ENCODE data around the gene TNXB.
"Not testable (repeated sequence)": the region's sequence is repeated elsewhere in the genome, so short reads cannot be mapped to it uniquely, and the experiment has no call there.

TNXB gene

DNA sequence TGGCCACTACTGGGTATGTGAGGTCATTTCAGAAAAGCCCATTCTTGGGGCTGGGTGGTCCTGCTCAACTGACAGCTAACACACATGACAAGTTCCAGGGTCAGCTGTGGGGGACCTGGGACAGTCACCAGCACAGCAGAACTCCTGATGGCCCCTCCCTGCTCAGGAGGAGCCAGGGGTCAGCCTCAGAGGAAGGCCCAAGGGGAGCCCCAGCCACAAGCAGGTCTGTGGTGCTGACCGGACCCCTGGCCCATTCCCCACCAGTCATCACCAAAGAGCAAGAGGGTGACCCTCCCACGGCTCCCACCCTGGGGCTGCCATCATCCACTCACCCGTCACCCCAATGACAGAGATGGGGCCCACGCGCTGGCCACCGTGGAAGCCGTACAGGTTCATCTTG lies 52.9 kb downstream of the TNXB start:
- DNase-seq, result no peak

DNA sequence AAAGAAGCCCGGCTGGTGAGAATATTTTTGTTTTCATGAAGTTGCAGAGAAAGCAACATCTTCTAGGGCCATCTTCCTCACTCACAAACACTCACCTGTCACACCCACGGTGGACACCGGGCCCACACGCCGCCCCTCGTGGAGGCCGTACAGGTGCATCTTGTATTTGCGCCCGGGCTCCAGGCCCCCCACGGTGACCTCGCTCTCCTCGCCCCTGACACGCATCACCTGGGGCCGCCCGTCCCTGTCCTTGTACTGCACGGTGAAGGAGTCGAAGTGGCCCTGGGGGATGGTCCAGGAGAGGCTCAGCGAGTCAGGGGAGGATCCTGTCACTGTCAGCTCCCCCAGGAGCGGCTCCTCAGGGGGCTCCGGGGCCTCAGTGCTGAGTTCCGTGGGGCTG lies 53.4 kb downstream of the TNXB start:
- not testable (repeated sequence) for DNase-seq

- not testable (repeated sequence) for DNase-seq
Observed at GRCh38 chr6:32053314-32053713, 55.8 kb downstream of the TNXB start.

GRCh38 chr6:32052626-32053025 lies 56.5 kb downstream of the TNXB start:
- DNase-seq, result not testable (repeated sequence)

DNA sequence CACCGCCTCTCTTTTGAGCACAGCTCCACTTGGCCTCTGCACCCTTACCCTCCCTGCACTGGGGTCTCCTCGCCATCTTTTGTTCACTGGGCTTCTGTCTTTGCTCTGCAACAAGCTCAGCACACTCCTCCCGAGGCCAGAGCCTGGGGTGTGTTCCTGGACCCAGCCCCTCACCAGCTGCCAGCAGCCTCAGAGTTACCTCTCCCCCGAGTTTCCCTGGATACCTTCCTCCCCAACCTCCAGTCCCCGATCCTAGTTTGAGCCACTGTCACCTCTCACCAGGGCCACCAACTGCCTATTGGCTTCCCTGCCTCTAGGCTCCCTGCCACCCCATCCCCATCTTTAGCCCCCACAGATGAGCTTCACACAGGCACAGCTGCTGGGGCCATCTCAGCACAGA lies 58.6 kb downstream of the TNXB start:
- DNase-seq, result no peak

GRCh38 chr6:32049736-32050135 lies 59.4 kb downstream of the TNXB start:
- DNase-seq, result not testable (repeated sequence)

DNA sequence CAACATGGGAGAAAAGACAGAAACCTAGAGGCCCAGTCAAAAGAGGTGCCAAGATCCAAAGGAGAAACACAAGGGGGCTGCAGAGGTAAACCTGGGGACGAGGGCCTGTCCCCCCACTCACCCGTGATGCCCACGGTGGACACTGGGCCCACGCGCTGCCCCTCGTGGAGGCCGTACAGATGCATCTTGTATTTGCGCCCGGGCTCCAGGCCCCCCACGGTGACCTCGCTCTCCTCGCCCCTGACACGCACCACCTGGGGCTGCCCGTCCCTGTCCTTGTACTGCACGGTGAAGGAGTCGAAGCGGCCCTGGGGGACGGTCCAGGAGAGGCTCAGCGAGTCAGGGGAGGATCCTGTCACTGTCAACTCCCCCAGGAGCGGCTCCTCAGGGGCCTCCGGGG lies 60.0 kb downstream of the TNXB start:
- DNase-seq, result not testable (repeated sequence)

GRCh38 chr6:32047855-32048766 lies 61.0 kb downstream of the TNXB start:
- DNase-seq, result peak; percentile 28

GRCh38 chr6:32047539-32047854 lies 61.6 kb downstream of the TNXB start:
- DNase-seq, result no peak

DNA sequence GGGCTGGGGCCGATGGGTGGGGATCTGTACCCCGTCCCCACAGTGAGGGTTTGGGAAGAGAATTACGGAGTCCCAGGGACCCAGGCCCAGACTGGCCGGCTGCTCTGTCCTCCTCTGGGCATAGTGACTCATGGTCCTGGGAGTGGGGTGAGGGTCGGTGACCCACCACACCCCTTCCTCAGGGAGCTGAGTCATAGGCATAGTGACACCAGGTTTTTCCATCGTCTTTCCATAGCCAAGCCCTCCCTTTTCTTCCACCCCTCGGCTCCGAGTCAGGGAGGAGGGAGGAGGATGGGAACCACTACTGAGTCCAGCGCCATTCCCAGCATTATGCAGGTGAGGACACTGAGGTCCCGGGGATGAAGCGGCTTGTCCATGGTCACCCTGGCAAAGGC lies 62.1 kb downstream of the TNXB start:
- peak; percentile 20 for DNase-seq

DNA sequence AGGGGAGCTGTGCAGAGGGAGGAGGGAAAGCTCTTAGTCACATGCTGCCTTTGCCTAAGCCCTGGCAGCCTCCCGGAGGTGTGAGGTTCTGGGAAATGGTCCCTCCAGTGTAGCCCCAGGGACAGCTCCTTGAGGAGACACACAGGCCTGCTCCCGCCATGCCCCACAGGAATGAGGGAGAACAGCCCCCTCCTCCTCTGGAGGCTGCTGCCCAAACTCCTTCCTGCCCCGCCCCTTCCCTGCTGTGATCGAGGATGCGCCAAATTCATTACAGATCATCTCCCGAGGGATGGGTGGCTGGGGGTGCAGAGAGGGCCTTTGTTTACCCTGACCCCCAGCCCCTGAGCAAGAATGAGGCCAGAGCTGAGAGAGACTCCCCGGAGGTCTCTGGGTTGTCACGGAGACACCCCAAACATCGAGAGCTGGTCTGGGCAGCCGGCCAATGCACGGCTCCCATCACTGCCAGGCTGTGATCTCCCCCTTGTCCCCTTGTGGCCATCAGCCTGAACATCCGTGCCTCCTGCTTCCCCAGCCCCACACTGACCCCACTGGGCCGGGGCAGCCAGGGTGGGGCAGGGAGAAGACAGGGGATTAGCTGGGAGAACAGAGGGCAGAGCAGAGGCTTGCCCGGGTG lies 62.6 kb downstream of the TNXB start:
- DNase-seq, result no peak

GRCh38 chr6:32045811-32046449 lies 63.2 kb downstream of the TNXB start:
- no peak for DNase-seq

DNA sequence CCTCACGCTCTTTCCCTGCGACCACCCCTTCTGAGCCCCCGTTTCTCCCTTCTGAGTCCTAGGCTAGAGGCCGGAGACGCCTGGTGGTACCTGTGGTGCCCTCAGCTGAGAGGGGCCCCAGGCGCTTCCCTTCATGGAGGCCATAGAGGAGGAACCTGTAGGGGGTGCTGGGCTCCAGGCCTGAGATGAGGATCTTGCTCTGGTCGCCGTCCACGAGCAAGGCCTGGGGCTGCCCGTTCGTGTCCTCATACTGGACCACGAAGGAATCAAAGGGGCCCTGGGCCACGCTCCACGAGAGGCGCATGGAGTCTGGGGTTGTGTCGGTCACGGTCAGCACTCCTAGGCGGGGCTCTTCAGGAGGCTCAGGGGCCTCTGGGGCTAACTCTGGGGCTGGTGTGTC lies 64.2 kb downstream of the TNXB start:
- DNase-seq, result not testable (repeated sequence)

- DNase-seq, result not testable (repeated sequence)
Observed at GRCh38 chr6:32043589-32044380, 65.4 kb downstream of the TNXB start.

DNA sequence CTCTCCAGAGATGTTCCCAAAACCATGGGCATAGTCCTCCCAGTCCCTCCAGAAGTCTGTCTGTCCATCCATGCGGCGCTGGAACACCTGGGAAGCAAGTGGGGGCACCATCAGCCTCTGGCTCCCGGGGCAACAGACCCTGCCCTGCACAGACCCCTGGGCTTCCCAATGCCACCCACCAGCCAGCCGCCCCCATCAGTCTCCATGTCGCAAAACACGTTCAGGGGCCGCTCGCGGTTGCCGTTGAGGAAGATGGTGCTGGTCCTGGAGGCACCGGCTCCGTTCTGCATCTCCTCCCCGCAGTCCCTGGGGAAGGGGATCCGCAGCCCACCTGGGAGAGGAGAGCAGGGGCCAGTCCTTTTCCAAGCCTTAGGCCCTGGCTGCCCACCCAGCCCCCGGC lies 66.9 kb downstream of the TNXB start:
- DNase-seq, result not testable (repeated sequence)

DNA sequence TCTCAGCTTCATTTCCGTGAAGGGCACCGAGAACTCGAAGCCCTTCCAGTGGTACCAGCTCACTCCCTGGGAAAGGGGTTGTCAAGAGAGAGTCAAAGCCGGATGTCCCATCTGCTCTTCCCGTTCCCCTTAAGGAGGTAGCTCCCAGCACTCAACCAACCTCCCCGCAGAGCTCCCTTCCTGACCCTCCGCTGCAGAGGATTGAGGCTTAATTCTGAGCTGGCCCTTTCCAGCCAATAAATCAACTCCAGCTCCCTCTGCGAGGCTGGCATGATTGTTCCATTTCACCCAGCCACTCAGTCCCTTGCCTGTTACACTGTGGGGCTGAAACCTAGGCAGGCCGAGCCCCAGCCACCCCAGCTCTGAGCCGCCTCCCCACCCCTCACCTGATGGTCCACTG lies 67.8 kb downstream of the TNXB start:
- not testable (repeated sequence) for DNase-seq

DNA sequence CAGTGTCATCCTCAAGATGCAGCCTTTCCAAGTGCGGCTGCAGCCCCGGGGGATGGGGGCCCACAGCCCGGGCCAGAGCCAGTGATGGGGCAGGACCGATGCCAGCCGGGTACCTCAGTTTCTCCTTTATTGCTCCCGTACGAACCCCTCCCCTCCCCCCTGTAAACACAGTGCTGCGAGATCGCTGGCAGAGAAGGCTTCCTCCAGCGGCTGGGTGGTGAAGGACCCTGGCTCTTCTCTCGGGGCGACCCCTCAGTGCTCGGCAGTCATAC lies 68.2 kb downstream of the TNXB start:
- not testable (repeated sequence) for DNase-seq

GRCh38 chr6:32040299-32041049 lies 68.7 kb downstream of the TNXB start:
- not testable (repeated sequence) for DNase-seq

- DNase-seq, result not testable (repeated sequence)
Observed at GRCh38 chr6:32039321-32040274, 69.5 kb downstream of the TNXB start.

- not testable (repeated sequence) for DNase-seq
Observed at GRCh38 chr6:32038878-32039277, 70.3 kb downstream of the TNXB start.

All from HCEC 1CT (cell line).